Vagina (tissue), 2 donors: ENCODE results near the gene TTC4. TPM values are rescaled to one million over a fixed set of nuclear protein-coding genes. Genes with fewer than 3 reads are reported as not detected.

ENCODE experiments used
- DNase-seq, 2 donors: peaks; one replicate each; pipeline ENCODE4 v3.0.0-alpha.2; 2017; ENCODE audit errors: extremely low spot score in 2 of 2
- H3K27ac ChIP-seq: fragments of 200-600 bp; sonication (generic); one replicate; pipeline ENCODE4 v1.5.1; 2019
- H3K27me3 ChIP-seq: fragments of 200-600 bp; sonication (generic); one replicate; pipeline ENCODE4 v1.5.1; 2019
- H3K36me3 ChIP-seq, 2 donors: fragments of 200-600 bp; sonication (generic); one replicate each; pipeline ENCODE4 v1.5.1; 2017 to 2019
- H3K4me1 ChIP-seq: fragments of 200-600 bp; sonication (generic); one replicate; pipeline ENCODE4 v1.5.1; 2019
- H3K4me3 ChIP-seq, 2 donors: fragments of 200-600 bp; sonication (generic); 1 replicate in 1 of 2; 2 replicates in 1 of 2; pipeline ENCODE4 v1.5.1; 2016 to 2019
- H3K9me3 ChIP-seq: fragments of 200-600 bp; sonication (generic); one replicate; pipeline ENCODE4 v1.5.1; 2019
- CTCF ChIP-seq, 3 experiments: fragments of 450-650 bp in 2 of 3; fragments of 200-600 bp in 1 of 3; sonication (generic) in 1 of 3; IDR thresholded peaks; one replicate each; pipeline ENCODE4 v1.5.1; 2017 to 2019; ENCODE audit warnings: antibody characterized with exemption in 3 of 3, mild to moderate bottlenecking in 2 of 3, moderate library complexity in 2 of 3
- POLR2A ChIP-seq, 2 donors: fragments of 450-650 bp; IDR thresholded peaks; one replicate each; pipeline ENCODE4 v1.6.1; 2017; ENCODE audit warnings: antibody characterized with exemption in 2 of 2, mild to moderate bottlenecking in 2 of 2, moderate library complexity in 2 of 2
- POLR2AphosphoS5 ChIP-seq, 2 donors: sonication (generic); formaldehyde crosslinking; IDR thresholded peaks; one replicate each; pipeline ENCODE4 v1.9.0; 2017; ENCODE audit warnings: antibody characterized with exemption in 2 of 2, mild to moderate bottlenecking in 2 of 2, low read depth in 1 of 2; ENCODE audit not compliant: insufficient read depth in 1 of 2
- intact Hi-C: fragments of 100-400 bp; cut with DNase I; formaldehyde crosslinking; loops from one replicate; pipeline ENCODE4 v1.15.1; 2023
- total RNA-seq: library from RNA; depleted of rRNA; stranded (reverse); fragments of >200 nt; gene quantifications from one replicate; pipeline ENCODE4 v1.2.3, GENCODE V29; 2016

Gene TTC4
- total RNA-seq, 1 donor from 2014 or later: 12.8 TPM

GRCh38 chr1:54701996-54702395 is 13.7 kb upstream of the TTC4 start:
- Histone ChIP-seq H3K4me3 (no peak overlapping the region), H3K27ac (no peak overlapping the region), H3K27me3 (no peaks in the 10 kb centered on the region), H3K4me1 (no peaks in the 10 kb centered on the region), H3K36me3 (no peaks in the 10 kb centered on the region), H3K9me3 (no peaks in the 10 kb centered on the region)
- no peak for DNase-seq
- TF ChIP-seq CTCF (IDR thresholded peaks at IDR 0.05): no peak
- TF ChIP-seq POLR2A (IDR thresholded peaks at IDR 0.05): no peak
- TF ChIP-seq POLR2AphosphoS5 (IDR thresholded peaks at IDR 0.05; ENCODE audit: insufficient read depth in 1 of 2, low read depth in 1 of 2): no peak
- intact Hi-C loops: no loop called here

GRCh38 chr1:54703471-54703870 is 12.2 kb upstream of the TTC4 start:
- Histone ChIP-seq H3K4me1 (no peaks in the 10 kb centered on the region), H3K27me3 (no peaks in the 10 kb centered on the region), H3K9me3 (no peaks in the 10 kb centered on the region), H3K4me3 (no peak overlapping the region), H3K27ac (no peak overlapping the region), H3K36me3 (no peaks in the 10 kb centered on the region)
- TF ChIP-seq CTCF (IDR thresholded peaks at IDR 0.05) (no peak), POLR2AphosphoS5 (IDR thresholded peaks at IDR 0.05; ENCODE audit: insufficient read depth in 1 of 2, low read depth in 1 of 2) (no peak), POLR2A (IDR thresholded peaks at IDR 0.05) (no peak)
- DNase-seq: no peak
- intact Hi-C loops: no loop called here

GRCh38 chr1:54705153-54705552 is 10.5 kb upstream of the TTC4 start:
- DNase-seq: no peak
- intact Hi-C loops: no loop called here
- no peak overlapping the region for H3K4me3 ChIP-seq
- no peak overlapping the region for H3K27ac ChIP-seq
- TF ChIP-seq CTCF (IDR thresholded peaks at IDR 0.05) (no peak), POLR2A (IDR thresholded peaks at IDR 0.05) (no peak), POLR2AphosphoS5 (IDR thresholded peaks at IDR 0.05; ENCODE audit: insufficient read depth in 1 of 2, low read depth in 1 of 2) (no peak)
- H3K4me1 ChIP-seq: no peaks in the 10 kb centered on the region
- H3K36me3 ChIP-seq: no peaks in the 10 kb centered on the region
- H3K9me3 ChIP-seq: no peaks in the 10 kb centered on the region
- no peaks in the 10 kb centered on the region for H3K27me3 ChIP-seq

GRCh38 chr1:54706419-54706818 is 9.2 kb upstream of the TTC4 start:
- H3K4me1 ChIP-seq: no peaks in the 10 kb centered on the region
- no peak for DNase-seq
- TF ChIP-seq POLR2A (IDR thresholded peaks at IDR 0.05) (no peak), POLR2AphosphoS5 (IDR thresholded peaks at IDR 0.05; ENCODE audit: insufficient read depth in 1 of 2, low read depth in 1 of 2) (no peak), CTCF (IDR thresholded peaks at IDR 0.05) (no peak)
- H3K4me3 ChIP-seq: no peak overlapping the region
- H3K27me3 ChIP-seq: no peaks in the 10 kb centered on the region
- H3K36me3 ChIP-seq: no peaks in the 10 kb centered on the region
- intact Hi-C loops: no loop called here
- no peak overlapping the region for H3K27ac ChIP-seq
- no peaks in the 10 kb centered on the region for H3K9me3 ChIP-seq

GRCh38 chr1:54708385-54708784 is 7.3 kb upstream of the TTC4 start:
- no peak overlapping the region for H3K4me3 ChIP-seq
- intact Hi-C loops: no loop called here
- H3K36me3 ChIP-seq: no peaks in the 10 kb centered on the region
- H3K27ac ChIP-seq: no peak overlapping the region
- no peak for DNase-seq
- TF ChIP-seq POLR2A (IDR thresholded peaks at IDR 0.05): no peak
- TF ChIP-seq CTCF (IDR thresholded peaks at IDR 0.05): no peak
- TF ChIP-seq POLR2AphosphoS5 (IDR thresholded peaks at IDR 0.05; ENCODE audit: insufficient read depth in 1 of 2, low read depth in 1 of 2): no peak
- no peaks in the 10 kb centered on the region for H3K4me1 ChIP-seq
- no peaks in the 10 kb centered on the region for H3K27me3 ChIP-seq
- H3K9me3 ChIP-seq: no peaks in the 10 kb centered on the region
